GM18498 (cell line): ENCODE measurements around the gene MAML3.

ENCODE experiments used
- ATAC-seq: cut with Tn5 transposase; IDR thresholded peaks from one replicate; pipeline ENCODE4 v1.9.1; 2021; ENCODE audit warnings: mild to moderate bottlenecking, moderate library complexity; ENCODE audit not compliant: unreplicated experiment

Gene MAML3

DNA sequence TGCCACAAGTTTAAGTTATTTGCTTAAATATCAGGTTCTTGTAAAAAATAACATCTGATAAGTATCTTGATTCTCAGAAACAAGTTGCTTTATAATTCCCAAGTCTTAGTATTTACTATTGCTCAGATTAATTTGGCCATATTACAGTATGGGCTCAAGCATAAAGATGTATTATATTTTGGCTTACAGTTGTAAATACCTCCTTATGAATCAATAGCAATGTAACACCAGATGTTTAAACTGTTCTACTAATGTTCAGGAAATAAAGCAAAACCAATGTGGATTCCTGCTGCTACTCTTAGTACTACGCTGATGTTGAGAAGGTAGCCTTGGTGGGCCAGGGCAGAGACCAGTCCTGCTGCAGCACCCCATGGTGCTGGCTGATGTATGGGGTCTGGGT, 385.6 kb downstream of the MAML3 start:
- no peak for ATAC-seq

DNA sequence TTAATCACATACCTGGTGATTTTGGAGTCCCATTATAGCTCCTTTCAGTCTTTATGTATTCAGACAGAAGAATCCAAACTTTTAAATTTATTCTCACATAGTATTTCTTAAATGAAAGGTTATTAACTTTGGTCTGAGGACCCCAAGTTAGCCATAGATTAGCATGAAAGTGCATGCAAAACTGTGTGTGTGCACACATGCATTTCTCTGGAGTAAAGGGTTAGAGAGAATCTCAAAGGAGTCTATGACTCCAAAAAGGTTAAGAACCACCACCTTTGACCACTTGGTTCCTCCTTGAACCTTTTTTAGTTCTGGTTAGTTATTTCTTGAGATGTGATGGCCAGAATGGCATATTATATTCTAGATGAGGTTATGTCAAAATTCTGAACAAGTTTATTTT, 386.4 kb downstream of the MAML3 start:
- no peak for ATAC-seq

DNA sequence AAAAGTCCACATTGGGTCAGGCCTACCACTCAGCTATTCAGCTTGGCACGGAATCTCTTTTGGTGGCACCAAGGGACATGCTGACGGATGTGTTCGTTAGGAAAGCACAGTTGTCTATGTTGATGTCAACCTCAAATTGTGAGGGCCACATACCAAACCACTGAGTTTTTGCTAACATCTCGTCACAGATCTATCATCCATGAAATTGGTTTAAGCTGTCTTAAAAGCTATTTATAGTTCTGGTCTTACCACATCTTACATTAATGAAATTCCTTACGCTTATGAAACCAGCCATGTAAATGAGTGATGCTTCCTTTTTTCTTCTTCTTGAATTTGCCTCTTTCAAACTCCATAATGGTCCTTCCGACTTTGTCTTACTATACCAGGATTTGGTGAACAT, 386.8 kb downstream of the MAML3 start:
- no peak for ATAC-seq

DNA sequence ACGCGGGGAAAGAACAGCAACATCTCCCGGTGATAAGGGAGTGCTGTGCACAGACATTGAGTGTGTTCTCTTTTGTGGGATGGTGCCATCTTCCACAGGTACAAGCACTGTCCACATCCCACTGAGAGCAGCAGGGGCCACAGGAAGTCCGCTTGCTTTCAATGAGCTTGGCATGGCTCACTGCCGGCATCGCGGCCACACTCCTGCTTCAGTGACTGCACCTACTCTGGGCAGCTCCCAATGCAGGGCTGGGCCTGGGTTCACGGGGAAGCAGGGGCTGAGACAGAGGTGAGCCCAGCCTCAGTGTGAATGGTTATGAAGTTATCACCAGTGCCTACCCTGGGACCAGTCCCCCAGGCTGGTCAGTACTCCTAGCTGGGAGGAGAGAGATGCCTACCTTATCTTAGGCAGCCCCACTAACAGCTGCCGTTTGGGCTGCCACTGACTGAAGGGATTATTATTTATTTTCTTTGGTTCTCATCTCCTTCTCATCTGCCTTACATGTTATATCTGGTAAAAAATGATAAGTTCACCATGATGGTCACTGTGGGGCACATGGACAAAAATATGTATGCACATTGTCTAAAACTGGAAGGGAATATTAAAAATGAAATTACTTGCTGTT, 389.2 kb downstream of the MAML3 start:
- ATAC-seq, result no peak

DNA sequence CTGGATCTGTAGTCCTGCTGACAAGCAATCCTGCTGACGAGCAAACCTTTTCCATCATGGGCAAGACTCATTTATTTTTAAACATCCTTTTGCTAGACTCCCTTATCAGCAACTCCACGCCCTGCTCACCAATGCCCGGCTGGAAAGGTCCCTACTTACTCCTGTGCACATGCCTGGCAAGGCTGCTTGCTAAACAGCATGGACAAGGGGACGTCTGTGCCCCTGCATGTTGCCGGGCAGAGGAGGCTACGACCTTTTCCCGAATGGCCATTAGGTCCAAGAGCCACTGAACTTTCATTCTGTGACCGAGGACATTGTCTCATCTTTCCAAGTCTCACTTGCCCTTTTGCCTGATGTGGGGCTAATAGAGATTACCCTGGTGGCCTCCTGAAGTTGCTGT, 389.8 kb downstream of the MAML3 start:
- no peak for ATAC-seq

DNA sequence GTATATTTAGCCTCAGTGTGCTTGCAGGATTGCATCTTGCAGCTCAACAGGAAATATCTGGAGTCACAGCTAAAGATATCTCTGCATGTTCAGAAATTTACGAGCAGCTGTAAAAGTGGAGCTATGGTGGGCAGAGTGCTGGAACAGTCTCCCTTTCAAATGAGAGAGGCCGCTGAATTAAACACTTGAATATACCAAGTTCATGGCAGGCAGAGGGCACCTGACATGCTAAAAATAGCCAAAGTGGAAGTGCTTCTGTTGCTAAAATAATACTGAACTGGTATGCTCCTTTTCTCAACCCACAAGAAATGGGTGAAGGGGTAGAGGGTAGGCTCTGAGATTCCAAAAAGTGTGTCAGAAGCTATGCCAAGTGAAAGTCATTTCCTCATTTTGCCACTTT, 390.3 kb downstream of the MAML3 start:
- ATAC-seq, result no peak

DNA sequence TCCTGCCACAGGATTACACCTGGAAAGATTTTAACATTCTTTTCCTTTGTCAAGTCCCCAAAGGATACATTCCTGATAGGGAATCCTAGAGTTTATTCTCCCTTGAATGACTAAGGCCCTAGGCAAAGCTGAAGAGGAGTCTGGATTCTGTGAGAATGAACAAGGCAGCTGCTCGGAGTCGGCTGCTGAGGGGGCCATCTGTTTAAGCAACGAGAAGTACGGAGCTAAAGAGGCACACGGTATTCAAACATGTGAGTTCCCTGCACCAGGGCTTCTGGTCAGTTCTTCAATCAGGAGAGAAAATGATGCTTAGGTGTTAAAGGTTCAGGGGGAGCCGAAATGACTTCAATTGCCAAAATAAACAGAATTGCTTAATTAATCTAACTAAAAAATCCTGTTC, 390.8 kb downstream of the MAML3 start:
- no peak for ATAC-seq

DNA sequence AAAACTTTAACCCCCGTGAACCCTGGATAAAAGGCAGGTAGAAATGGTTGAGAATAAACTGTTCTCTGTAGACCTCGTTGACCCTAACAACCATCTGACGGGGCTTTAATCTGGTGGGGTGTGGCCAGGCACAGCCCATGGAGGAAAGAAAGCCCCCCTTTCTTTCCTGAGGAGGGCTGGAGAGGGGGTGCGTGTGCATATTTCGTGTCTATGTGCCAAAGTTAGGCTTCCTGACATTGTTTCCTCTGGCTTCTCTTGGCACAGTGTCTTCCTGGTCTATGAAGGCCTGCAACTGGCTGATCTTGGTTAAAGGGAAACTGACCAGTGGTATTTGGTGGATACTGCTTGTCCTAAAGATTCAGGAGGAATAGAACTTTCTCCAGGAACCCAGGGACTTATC, 391.3 kb downstream of the MAML3 start:
- ATAC-seq, result no peak

DNA sequence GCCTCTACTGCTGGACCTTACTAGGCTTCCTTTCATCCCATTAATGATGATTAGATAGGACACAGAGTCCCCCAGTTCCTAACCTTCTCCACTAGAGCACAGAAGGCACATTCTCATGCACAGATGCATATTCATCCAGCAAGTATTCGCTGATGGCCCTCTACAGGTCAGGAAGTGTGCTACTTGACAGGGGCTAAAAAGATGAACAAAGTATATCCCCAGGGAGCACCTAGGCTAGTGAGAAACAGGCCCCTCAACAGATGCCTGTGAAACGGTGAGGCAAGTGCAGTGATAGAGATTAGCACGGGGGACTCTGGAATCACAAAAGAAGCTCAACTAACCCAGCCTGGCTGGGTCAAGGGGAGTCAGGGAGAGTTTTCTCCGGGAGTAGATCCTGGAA, 392.5 kb downstream of the MAML3 start:
- ATAC-seq, result peak; percentile 70

DNA sequence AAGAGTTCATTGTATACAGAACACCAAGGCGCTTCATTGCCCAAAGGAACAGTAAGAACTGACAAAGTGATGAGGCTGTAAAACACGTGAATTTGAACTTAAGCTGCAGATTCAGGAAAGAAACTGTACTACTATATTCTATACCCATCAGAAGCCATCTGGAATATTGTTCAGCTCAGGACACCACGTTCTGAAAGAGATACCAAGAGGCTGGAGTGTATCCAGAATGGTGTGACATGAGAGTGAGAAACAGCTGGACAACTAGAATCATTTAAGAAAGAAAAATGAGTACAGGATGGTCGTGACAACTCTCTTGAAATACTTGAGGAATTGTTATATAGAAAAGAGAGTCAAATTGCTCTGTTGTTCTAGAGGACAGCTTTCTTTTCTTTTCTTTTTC, 393.4 kb downstream of the MAML3 start:
- ATAC-seq, result no peak

DNA sequence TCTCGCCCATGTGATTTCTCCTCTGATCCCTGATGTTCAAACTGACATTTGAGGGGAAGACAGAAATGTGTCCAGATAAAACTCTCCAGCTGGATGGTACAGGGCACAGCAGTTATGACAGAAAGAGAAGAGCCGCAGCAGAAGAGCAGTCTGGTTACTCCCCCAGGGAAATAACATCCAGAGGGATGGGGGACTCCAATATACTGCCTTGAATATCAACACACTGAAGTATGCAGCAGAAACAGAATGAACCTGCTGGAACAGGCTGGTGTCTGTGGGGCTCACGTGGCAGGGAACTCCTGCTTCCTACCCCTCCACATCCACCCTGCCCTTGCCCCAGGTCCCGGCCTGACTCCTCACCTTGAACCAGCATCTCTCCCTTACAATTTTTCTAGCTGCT, 394.9 kb downstream of the MAML3 start:
- ATAC-seq, result no peak

DNA sequence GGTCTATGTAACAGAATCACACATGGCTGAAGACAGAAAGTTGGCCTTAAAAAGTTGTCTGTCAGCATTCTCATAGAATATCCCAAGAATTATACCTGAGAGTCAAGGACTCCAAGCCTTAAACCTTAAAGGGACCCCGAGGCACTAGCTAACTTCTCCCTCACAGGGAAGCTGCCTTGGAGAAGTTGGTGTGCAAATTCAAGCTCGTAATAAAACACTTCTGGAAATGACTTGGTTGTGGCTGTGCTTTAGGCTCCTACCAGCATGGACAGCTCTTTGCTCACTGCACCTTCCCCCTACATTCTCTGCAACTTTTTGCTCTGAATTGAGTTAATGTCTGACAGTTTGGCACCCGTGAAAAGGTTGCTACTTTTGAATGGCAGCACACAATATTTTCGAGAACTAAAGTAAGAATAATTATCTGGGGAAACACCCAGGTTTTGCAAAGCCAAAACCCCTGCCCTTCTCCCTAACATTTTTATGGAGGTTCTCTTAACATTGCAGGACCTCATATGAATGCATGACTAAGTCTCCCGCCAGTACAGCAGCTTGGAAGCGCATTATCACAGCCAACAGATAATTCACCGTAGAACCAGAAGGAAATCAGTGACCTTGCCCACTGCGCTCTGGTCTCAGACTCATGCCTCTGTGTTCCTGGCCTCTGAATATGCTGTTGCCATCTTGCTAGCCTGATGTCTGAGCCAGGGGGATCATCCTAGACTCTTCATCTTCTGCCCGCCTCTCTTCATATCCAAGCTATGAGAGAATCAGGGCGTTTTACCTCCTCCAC, 397.4 kb downstream of the MAML3 start:
- no peak for ATAC-seq

DNA sequence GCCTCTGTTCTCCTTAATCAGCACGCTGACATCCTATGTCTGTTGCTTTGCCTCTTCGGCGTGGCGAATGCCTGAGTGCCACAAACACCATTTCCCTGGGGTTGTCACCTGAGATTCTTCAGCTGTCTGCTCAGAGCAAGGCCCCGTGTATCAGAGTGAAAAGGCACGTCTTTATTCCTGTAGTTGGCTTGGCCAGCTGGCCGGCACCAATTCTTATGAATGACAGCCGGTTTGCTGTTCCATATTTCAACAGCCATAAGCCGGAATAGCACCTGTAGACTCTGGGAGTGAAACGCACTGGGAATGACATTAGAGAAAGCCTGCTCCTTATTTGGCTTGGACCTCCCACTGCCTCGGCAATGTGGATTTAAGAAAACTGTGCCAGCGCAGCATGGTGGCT, 399.0 kb downstream of the MAML3 start:
- ATAC-seq, result no peak

DNA sequence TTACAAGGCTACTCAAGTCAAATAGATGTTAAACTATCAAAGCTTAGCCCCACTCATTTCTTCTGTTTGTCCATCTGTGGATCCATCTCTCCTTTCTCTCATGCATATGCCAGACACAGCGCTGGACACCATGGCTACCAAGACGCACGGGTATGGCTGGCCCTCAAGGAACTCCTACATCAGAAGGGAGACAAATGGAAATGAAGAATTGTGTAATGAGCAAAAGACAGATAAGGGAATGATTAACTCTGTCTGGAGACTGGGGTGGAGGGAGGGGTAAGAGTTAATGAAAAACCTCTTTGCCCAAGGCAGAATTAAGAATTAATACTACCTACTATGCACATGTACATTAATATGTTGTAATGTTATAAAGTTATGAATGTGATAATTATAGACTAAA, 400.3 kb downstream of the MAML3 start:
- ATAC-seq, result no peak

DNA sequence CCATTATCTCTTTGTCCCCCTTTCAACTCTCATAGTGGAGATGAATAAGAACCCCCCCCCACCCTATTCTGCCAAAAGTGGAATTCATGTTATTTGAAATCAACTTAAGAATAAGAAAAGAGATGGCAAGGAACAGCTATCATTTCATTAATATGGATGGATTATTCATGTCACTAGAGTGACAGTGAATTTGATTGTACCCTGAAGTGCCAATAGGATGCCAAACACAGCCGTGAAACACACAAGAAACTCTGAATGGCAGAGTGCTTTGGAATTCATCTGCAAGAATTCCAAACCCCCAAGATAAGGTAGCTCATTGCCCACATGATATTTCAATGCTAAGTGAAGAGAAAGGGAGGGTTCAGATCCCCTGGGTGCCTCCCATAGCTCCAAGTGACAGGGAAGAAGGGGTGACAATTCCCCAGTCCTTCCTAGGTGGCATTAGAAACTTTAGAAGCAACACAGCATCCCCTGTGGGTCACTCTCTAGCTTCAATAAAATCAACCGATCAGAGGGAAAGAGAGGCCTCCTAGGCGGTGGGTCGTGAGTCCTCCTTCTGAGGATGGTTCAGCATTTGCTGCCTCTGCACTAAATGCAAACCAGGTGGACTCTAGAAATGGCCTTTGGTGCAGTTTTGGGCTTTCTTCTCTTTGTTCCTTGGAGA, 404.0 kb downstream of the MAML3 start:
- no peak for ATAC-seq

DNA sequence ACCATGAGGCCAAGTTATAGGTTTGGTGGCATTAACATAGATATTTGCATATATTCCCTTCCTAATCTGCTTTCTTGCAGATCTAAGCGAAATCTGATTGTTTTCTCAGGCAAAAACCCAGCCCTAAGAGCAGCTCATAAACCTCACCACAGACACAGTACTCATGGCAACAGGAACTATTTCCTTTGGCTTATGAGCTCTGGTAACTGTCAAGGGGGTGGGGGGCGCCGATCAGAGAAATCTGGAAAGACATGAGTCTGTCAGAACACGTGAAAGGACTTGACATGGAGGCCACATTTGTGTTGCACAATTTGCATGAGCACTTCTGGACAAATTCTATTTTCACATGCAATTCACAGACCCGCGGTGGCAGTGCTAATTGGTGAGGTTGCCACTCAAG, 404.6 kb downstream of the MAML3 start:
- no peak for ATAC-seq

DNA sequence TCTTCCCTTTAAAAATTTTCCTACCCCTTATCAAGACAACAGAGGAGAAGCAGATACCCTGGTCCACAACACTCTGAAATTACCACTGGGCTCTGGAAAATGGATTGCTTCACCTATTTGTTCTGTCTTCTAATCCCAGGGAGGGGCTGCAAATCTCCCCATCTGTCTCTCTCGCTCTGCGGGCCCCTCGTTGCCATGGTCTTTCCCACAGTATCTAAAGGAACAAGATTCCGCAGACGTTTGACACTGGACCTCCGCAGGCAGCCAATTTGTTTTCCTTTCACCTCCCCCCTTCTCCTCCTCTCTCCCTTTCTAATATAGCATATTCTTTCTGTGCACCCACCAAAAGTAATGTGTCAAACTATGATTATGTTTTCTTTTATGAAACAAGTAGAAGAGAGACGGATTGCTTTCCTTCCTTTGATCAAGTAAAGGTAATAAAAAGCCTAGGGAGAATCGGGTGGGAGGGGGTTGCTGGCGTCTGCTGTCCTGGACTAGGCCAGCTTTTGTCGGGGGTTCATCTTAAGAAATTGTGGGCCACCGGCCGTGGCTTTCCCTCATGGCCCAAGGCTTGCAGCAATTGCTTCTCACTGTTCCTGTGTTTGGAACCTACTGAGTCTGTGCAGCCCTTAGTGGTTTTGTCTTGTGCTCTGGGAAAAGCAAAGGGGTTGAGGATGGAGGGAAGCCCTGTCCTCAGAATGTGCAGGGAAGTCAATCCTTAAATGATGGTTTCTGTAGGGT, 407.4 kb downstream of the MAML3 start:
- ATAC-seq, result no peak

DNA sequence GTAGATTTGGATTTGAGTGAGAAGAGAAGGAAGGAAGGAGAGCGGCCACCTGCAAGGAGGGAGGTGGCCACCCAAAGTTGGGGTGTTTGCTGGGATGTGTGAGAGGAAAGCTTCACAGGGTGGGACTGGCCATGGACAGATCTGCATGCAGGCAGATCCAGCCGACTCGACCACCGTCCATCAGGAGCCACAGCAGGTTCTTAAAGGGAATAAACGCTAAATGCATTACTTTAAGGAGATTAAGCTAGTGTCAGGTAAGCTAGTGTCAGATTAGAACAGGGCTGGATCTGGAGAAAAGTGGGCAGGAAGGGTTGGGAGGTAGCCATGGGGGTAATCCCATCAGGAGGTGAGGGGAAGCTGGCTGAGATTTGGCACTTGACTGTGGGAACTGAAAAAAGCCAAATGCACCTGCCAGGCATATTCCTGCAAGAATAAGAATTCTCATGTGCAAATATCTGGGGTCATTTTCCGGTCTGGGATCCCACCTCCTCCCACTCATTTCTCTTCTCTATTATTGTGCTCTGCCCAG, 408.8 kb downstream of the MAML3 start:
- ATAC-seq, result no peak

DNA sequence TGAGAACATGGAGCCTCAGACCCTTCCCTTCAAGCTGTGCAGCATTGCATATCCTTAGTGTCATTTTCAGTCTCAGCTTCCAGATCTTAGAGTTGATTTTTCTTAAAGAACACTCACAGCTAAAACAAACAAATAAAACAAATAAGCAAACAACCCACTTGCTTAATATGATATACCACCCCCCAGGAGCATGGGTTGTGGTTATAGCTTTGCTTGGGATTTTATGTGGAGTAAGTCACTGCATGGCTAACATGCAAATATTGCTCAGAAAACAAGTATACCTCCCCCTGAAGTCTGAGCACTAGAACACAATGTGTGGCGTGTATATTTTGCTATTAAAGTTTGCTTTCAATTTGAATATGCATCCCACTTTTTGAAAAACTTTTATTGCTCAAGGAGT, 409.8 kb downstream of the MAML3 start:
- ATAC-seq, result no peak

DNA sequence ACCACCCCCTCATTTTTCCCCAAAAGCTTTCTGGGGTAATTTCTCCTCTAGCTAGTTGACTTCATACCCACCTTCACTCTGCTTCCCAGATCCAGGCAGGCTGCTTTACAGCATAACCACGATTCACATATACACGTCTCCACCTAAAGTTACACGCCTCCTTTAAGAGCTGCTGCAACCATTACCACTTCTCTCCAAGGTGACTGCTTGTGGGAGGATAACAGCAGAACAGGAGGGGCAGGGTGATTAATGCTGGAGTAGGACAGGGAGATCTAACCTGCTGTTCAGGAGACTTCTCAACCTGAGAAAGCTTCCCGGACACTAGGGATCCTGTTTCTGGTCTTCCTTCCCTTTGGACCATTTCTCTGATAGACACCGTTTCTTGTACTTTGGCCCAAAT, 411.0 kb downstream of the MAML3 start:
- no peak for ATAC-seq

DNA sequence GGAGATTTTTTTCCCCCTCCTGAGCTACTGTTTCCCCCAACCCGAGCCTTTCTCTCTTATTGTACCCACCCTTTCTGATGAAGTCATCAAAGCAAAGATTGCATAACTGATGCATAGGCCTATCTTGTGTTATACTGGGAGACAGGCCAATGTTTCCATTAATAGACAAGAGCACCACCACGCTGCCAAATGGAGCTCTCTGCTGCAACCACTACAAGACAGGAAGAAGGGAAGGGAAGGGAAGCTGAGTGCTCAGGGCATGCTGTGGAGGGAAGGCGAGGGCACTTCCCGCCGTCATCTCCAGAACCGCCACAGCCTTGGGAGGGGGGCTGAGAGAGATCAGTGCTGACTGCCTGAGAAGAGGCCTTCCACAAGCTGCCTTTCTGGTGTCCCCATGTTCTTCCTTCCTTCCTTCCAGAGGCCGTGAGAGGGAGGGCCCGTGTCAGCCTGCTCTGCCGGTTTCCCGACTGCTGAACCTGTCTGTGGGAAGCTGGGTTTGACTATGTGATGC, 413.4 kb downstream of the MAML3 start:
- no peak for ATAC-seq
